Right cardiac atrium (tissue), 5 donors: Measurements from ENCODE around the gene TNPO3. TPM values are rescaled to one million over a fixed set of nuclear protein-coding genes. Genes with fewer than 3 reads are reported as not detected.

ENCODE experiments used
- ATAC-seq, 2 donors: fragments of 200-7000 bp; cut with Tn5 transposase; one replicate each; pipeline versions ENCODE4 v1.8.0 to v1.9.1; 2020; ENCODE audit warnings: moderate library complexity in 2 of 2, mild to moderate bottlenecking in 1 of 2
- DNase-seq, 3 donors: peaks; one replicate each; pipeline ENCODE4 v3.0.0-alpha.2; 2020
- H3K27ac ChIP-seq: one replicate; pipeline ENCODE4 v1.5.1; 2013; ENCODE audit warnings: mild to moderate bottlenecking, low read length, control low read depth, moderate library complexity
- H3K27me3 ChIP-seq: one replicate; pipeline ENCODE4 v1.6.1; 2013; ENCODE audit not compliant: control insufficient read depth, insufficient read depth
- H3K4me1 ChIP-seq: one replicate; pipeline ENCODE4 v1.6.1; 2013; ENCODE audit warnings: low read length; ENCODE audit not compliant: control insufficient read depth, insufficient read depth
- H3K4me3 ChIP-seq: one replicate; pipeline ENCODE4 v1.5.1; 2013; ENCODE audit warnings: low read length, control low read depth
- H3K9me3 ChIP-seq: one replicate; pipeline ENCODE4 v1.6.1; 2013; ENCODE audit warnings: low read length; ENCODE audit not compliant: control insufficient read depth
- WGBS: extraction: QIAGEN DNeasy Blood & Tissue Kit; methylation state at CpG from one replicate; pipeline ENCODE4 v1.1.7; 2013; 5-methylcytosine and 5-hydroxymethylcytosine counted together
- intact Hi-C, 4 donors: fragments of 100-400 bp; cut with DNase I; formaldehyde crosslinking; loops; one replicate each; pipeline versions ENCODE4 v1.11.0 to v1.14.0; 2022 to 2023
- polyA plus RNA-seq: library from polyadenylated mRNA; stranded (reverse); fragments of 200-250 nt; gene quantifications from one replicate; pipeline ENCODE4 v1.2.3, GENCODE V29; 2013
- total RNA-seq, 4 donors: library from RNA; stranded (reverse); fragmentation: NEBNext Ultra II Directional; extraction: Animal tissue kit (Norgen Biotek cat#: 25700); gene quantifications; one replicate each; pipeline ENCODE4 v1.2.1, GENCODE V29; 2021
- donor health status: healthy with polysubstance abuse.
- donor health status: DM: no; HTN: yes; CAD: no.
- donor health status: DM: no; HTN: no; CAD: no.
- donor health status: DM: no; HTN: yes; CAD: no; lungs with severe emphysema.
- donor health status: DM: yes; HTN: yes; CAD: no.

Gene TNPO3
- total and polyA plus RNA-seq, 5 donors: 12.2 to 29.5 (median 26.4) TPM

GRCh38 chr7:129090300-129090907 is 35.5 kb upstream of the TNPO3 start:
- intact Hi-C loops: loop anchor here in 2 of 4 donors (5.0 to 10.0 kb wide), 2 partner anchors 188 to 196 kb away; no protein-coding TSS in a partner anchor
- 66% methylated on average over 5 of the region's 5 CpGs for WGBS
- no peaks in the 10 kb centered on the region for H3K9me3 ChIP-seq

GRCh38 chr7:129089521-129090212 is 34.8 kb upstream of the TNPO3 start:
- 41% methylated on average over 4 of the region's 4 CpGs for WGBS
- no peak overlapping the region for H3K4me3 ChIP-seq
- no peaks in the 10 kb centered on the region for H3K4me1 ChIP-seq
- intact Hi-C loops: loop anchor here (5.0 to 10.0 kb wide), 4 partner anchors 175 to 195 kb away; partner anchors contain the start of gene KCP (in 1 of the 4)
- no peak overlapping the region for H3K27ac ChIP-seq
- no peaks in the 10 kb centered on the region for H3K27me3 ChIP-seq
- no peak for ATAC-seq
- DNase-seq: no peak
- no peaks in the 10 kb centered on the region for H3K9me3 ChIP-seq

More at GRCh38 chr7:129090300-129090907, 35.5 kb upstream of the TNPO3 start:
- Histone ChIP-seq H3K27me3 (no peaks in the 10 kb centered on the region), H3K4me1 (no peaks in the 10 kb centered on the region), H3K27ac (no peak overlapping the region), H3K4me3 (no peak overlapping the region)
- no peak for DNase-seq
- no peak for ATAC-seq

- no peak for ATAC-seq
- intact Hi-C loops: loop anchor here in 2 of 4 donors (5.0 to 10.0 kb wide), 2 partner anchors 170 to 178 kb away; partner anchors contain the start of gene KCP (in 1 of the 2)
- no peak overlapping the region for H3K4me3 ChIP-seq
- H3K4me1 ChIP-seq: no peaks in the 10 kb centered on the region
- no peaks in the 10 kb centered on the region for H3K9me3 ChIP-seq
- H3K27ac ChIP-seq: no peak overlapping the region
- no peaks in the 10 kb centered on the region for H3K27me3 ChIP-seq
- no peak for DNase-seq
- WGBS: 73% methylated on average over 11 of the region's 11 CpGs
Measured at GRCh38 chr7:129084801-129085551, 30.1 kb upstream of the TNPO3 start.

GRCh38 chr7:129083525-129083924 is 28.6 kb upstream of the TNPO3 start:
- DNase-seq (no peak), ATAC-seq (no peak)
- H3K9me3 ChIP-seq: no peaks in the 10 kb centered on the region
- H3K4me3 ChIP-seq: no peak overlapping the region
- WGBS: 54% methylated on average over 5 of the region's 5 CpGs
- intact Hi-C loops: loop anchor here in 1 of 4 donors (10.0 kb wide), 1 partner anchor 169 kb away; the partner anchor contains the start of gene KCP
- H3K27ac ChIP-seq: no peak overlapping the region
- H3K27me3 ChIP-seq: no peaks in the 10 kb centered on the region
- H3K4me1 ChIP-seq: no peaks in the 10 kb centered on the region

- 90% methylated on average over 2 of the region's 2 CpGs for WGBS
- no peak overlapping the region for H3K27ac ChIP-seq
- no peaks in the 10 kb centered on the region for H3K4me1 ChIP-seq
- ATAC-seq (no peak), DNase-seq (no peak)
- intact Hi-C loops: no loop called here
- no peak overlapping the region for H3K4me3 ChIP-seq
- H3K9me3 ChIP-seq: no peaks in the 10 kb centered on the region
- H3K27me3 ChIP-seq: no peaks in the 10 kb centered on the region
Measured at GRCh38 chr7:129078455-129078854, 23.5 kb upstream of the TNPO3 start.

GRCh38 chr7:129076886-129077285 is 22.0 kb upstream of the TNPO3 start:
- Histone ChIP-seq H3K9me3 (no peaks in the 10 kb centered on the region), H3K27me3 (no peaks in the 10 kb centered on the region), H3K27ac (no peak overlapping the region), H3K4me3 (no peak overlapping the region), H3K4me1 (no peaks in the 10 kb centered on the region)
- WGBS: 72% methylated on average over 2 of the region's 2 CpGs
- no peak for ATAC-seq
- intact Hi-C loops: no loop called here
- DNase-seq: no peak

GRCh38 chr7:129074994-129075393 is 20.1 kb upstream of the TNPO3 start:
- DNase-seq: no peak
- no peak for ATAC-seq
- Histone ChIP-seq H3K27ac (no peak overlapping the region), H3K9me3 (no peaks in the 10 kb centered on the region), H3K4me1 (no peaks in the 10 kb centered on the region), H3K27me3 (no peaks in the 10 kb centered on the region), H3K4me3 (no peak overlapping the region)
- 96% methylated on average over 2 of the region's 2 CpGs for WGBS
- intact Hi-C loops: no loop called here

- WGBS: 87% methylated on average over 1 of the region's 1 CpG
- no peaks in the 10 kb centered on the region for H3K4me1 ChIP-seq
- DNase-seq: no peak
- H3K27ac ChIP-seq: no peak overlapping the region
- H3K27me3 ChIP-seq: no peaks in the 10 kb centered on the region
- intact Hi-C loops: no loop called here
- H3K9me3 ChIP-seq: no peaks in the 10 kb centered on the region
- ATAC-seq: no peak
- H3K4me3 ChIP-seq: no peak overlapping the region
Measured at GRCh38 chr7:129074361-129074871, 19.5 kb upstream of the TNPO3 start.

- no peaks in the 10 kb centered on the region for H3K9me3 ChIP-seq
- DNase-seq (no peak), ATAC-seq (no peak)
- H3K4me3 ChIP-seq: no peak overlapping the region
- no peak overlapping the region for H3K27ac ChIP-seq
- WGBS: 88% methylated on average over 4 of the region's 4 CpGs
- H3K27me3 ChIP-seq: no peaks in the 10 kb centered on the region
- intact Hi-C loops: no loop called here
- H3K4me1 ChIP-seq: no peaks in the 10 kb centered on the region
Measured at GRCh38 chr7:129073738-129074137, 18.8 kb upstream of the TNPO3 start.

- Histone ChIP-seq H3K27ac (no peak overlapping the region), H3K9me3 (no peaks in the 10 kb centered on the region), H3K27me3 (no peaks in the 10 kb centered on the region), H3K4me3 (no peak overlapping the region), H3K4me1 (no peaks in the 10 kb centered on the region)
- DNase-seq: no peak
- no peak for ATAC-seq
- intact Hi-C loops: no loop called here
- 97% methylated on average over 1 of the region's 1 CpG for WGBS
Measured at GRCh38 chr7:129073204-129073603, 18.3 kb upstream of the TNPO3 start.
